Transverse colon (tissue), 4 donors: ENCODE measurements around the gene PTPN9.

Source experiments
- EP300 ChIP-seq: sonication (generic); formaldehyde crosslinking; IDR thresholded peaks from one replicate; pipeline ENCODE4 v1.6.1; 2017; ENCODE audit warnings: antibody characterized with exemption, low read depth
- POLR2A ChIP-seq: fragments of 450-650 bp; IDR thresholded peaks from one replicate; pipeline ENCODE4 v1.6.1; 2016; ENCODE audit warnings: antibody characterized with exemption, mild to moderate bottlenecking, moderate library complexity
- POLR2AphosphoS5 ChIP-seq, 3 donors: sonication (generic); formaldehyde crosslinking; IDR thresholded peaks; one replicate each; pipeline ENCODE4 v1.6.1; 2016; ENCODE audit warnings: antibody characterized with exemption in 3 of 3
- TF ChIP-seq, protein P1 (sequence below), 5 experiments: fragments of 200-600 bp in 3 of 5; fragments of 450-650 bp in 2 of 5; sonication (generic) in 3 of 5; IDR thresholded peaks; 1 replicate in 2 of 5; 2 replicates in 3 of 5; pipeline ENCODE4 v1.5.1; 2016 to 2017; ENCODE audit warnings: antibody characterized with exemption in 5 of 5, inconsistent platforms in 3 of 5, mild to moderate bottlenecking in 2 of 5, moderate library complexity in 1 of 5

- TF ChIP-seq, protein P1, sequence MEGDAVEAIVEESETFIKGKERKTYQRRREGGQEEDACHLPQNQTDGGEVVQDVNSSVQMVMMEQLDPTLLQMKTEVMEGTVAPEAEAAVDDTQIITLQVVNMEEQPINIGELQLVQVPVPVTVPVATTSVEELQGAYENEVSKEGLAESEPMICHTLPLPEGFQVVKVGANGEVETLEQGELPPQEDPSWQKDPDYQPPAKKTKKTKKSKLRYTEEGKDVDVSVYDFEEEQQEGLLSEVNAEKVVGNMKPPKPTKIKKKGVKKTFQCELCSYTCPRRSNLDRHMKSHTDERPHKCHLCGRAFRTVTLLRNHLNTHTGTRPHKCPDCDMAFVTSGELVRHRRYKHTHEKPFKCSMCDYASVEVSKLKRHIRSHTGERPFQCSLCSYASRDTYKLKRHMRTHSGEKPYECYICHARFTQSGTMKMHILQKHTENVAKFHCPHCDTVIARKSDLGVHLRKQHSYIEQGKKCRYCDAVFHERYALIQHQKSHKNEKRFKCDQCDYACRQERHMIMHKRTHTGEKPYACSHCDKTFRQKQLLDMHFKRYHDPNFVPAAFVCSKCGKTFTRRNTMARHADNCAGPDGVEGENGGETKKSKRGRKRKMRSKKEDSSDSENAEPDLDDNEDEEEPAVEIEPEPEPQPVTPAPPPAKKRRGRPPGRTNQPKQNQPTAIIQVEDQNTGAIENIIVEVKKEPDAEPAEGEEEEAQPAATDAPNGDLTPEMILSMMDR (IDR thresholded peaks at IDR 0.05), result peak; percentile 29 to 39 (median 36)
- TF ChIP-seq POLR2A (no peak), POLR2AphosphoS5 (IDR thresholded peaks at IDR 0.05) (no peak), EP300 (no peak)
These were observed 70.1 kb downstream of the PTPN9 start for GRCh38 chr15:75508840-75509532.
